ENCODE data around the gene MACF1.

MACF1 gene

GRCh38 chr1:39310015-39310414 lies 105.5 kb downstream of the MACF1 start:
- DNase-seq = no peak

GRCh38 chr1:39310691-39311090 lies 106.2 kb downstream of the MACF1 start:
- no peak for DNase-seq

GRCh38 chr1:39317111-39317510 lies 112.6 kb downstream of the MACF1 start:
- no peak for DNase-seq

GRCh38 chr1:39317910-39318633 lies 113.6 kb downstream of the MACF1 start:
- DNase-seq = no peak

- DNase-seq = no peak
Measured at GRCh38 chr1:39321979-39322378, 117.5 kb downstream of the MACF1 start.

GRCh38 chr1:39322431-39322830 lies 117.9 kb downstream of the MACF1 start:
- DNase-seq = no peak

GRCh38 chr1:39324888-39325287 lies 120.4 kb downstream of the MACF1 start:
- DNase-seq = no peak

- no peak for DNase-seq
Measured at GRCh38 chr1:39326836-39327235, 122.3 kb downstream of the MACF1 start.

- no peak for DNase-seq
Measured at GRCh38 chr1:39328095-39328494, 123.6 kb downstream of the MACF1 start.

- DNase-seq = no peak
Measured at GRCh38 chr1:39328586-39329121, 124.2 kb downstream of the MACF1 start.

GRCh38 chr1:39331647-39332046 lies 127.2 kb downstream of the MACF1 start:
- no peak for DNase-seq

GRCh38 chr1:39332291-39332690 lies 127.8 kb downstream of the MACF1 start:
- no peak for DNase-seq

GRCh38 chr1:39332828-39333227 lies 128.3 kb downstream of the MACF1 start:
- DNase-seq = no peak

GRCh38 chr1:39333296-39333695 lies 128.8 kb downstream of the MACF1 start:
- DNase-seq = no peak

- no peak for DNase-seq
Measured at GRCh38 chr1:39335216-39335615, 130.7 kb downstream of the MACF1 start.

- no peak for DNase-seq
Measured at GRCh38 chr1:39337067-39337466, 132.6 kb downstream of the MACF1 start.

GRCh38 chr1:39342776-39343175 lies 138.3 kb downstream of the MACF1 start:
- no peak for DNase-seq

- DNase-seq = no peak
Measured at GRCh38 chr1:39344394-39345154, 140.1 kb downstream of the MACF1 start.

- no peak for DNase-seq
Measured at GRCh38 chr1:39346872-39347271, 142.4 kb downstream of the MACF1 start.

GRCh38 chr1:39348278-39348677 lies 143.8 kb downstream of the MACF1 start:
- DNase-seq = no peak

GRCh38 chr1:39352881-39353280 lies 148.4 kb downstream of the MACF1 start:
- no peak for DNase-seq

GRCh38 chr1:39354572-39354971 lies 150.1 kb downstream of the MACF1 start:
- DNase-seq = no peak

GRCh38 chr1:39358491-39358890 lies 154.0 kb downstream of the MACF1 start:
- no peak for DNase-seq

GRCh38 chr1:39359028-39359570 lies 154.6 kb downstream of the MACF1 start:
- no peak for DNase-seq

Measured in central memory CD4-positive, alpha-beta T cell (primary cell).